Heart right ventricle (tissue), 16 donors: ENCODE measurements around the gene NOTCH2. TPM values are rescaled to one million over a fixed set of nuclear protein-coding genes. Genes with fewer than 3 reads are reported as not detected.

Source experiments
- ATAC-seq, 8 donors: fragments of 200-7000 bp; cut with Tn5 transposase; one replicate each; pipeline ENCODE4 v1.9.1; 2020; ENCODE audit warnings: mild to moderate bottlenecking in 8 of 8, moderate library complexity in 8 of 8, moderate number of reproducible peaks in 1 of 8
- DNase-seq, 2 donors: peaks; one replicate each; pipeline ENCODE4 v3.0.0-alpha.2; 2020
- H3K27ac ChIP-seq, 10 donors: fragments of 200-600 bp; sonication (generic) in 2 of 10; one replicate each; pipeline versions ENCODE4 v1.5.0 to v1.8.0; 2020 to 2022; ENCODE audit warnings: mild to moderate bottlenecking in 3 of 10
- H3K27me3 ChIP-seq, 7 donors: fragments of 200-600 bp; one replicate each; pipeline ENCODE4 v1.8.0; 2021 to 2022; ENCODE audit warnings: mild to moderate bottlenecking in 2 of 7
- H3K36me3 ChIP-seq, 9 donors: fragments of 200-600 bp; sonication (generic) in 1 of 9; one replicate each; pipeline versions ENCODE4 v1.5.0 to v1.8.0; 2020 to 2022; ENCODE audit warnings: mild to moderate bottlenecking in 2 of 9
- H3K4me1 ChIP-seq, 9 donors: fragments of 200-600 bp; sonication (generic) in 1 of 9; one replicate each; pipeline versions ENCODE4 v1.5.0 to v1.8.0; 2020 to 2022; ENCODE audit warnings: mild to moderate bottlenecking in 4 of 9
- H3K4me3 ChIP-seq, 10 donors: fragments of 200-600 bp; sonication (generic) in 2 of 10; one replicate each; pipeline versions ENCODE4 v1.5.0 to v1.8.0; 2020 to 2022; ENCODE audit warnings: mild to moderate bottlenecking in 7 of 10, moderate library complexity in 2 of 10
- H3K9me3 ChIP-seq, 11 donors: fragments of 200-600 bp in 10 of 11; sonication (generic) in 2 of 11; one replicate each; pipeline versions ENCODE4 v1.5.0 to v1.8.0; 2013 to 2022; ENCODE audit warnings: mild to moderate bottlenecking in 2 of 11, control low read depth in 1 of 11, moderate library complexity in 1 of 11
- WGBS, 2 donors: extraction: QIAGEN DNeasy Blood & Tissue Kit; methylation state at CpG; one replicate each; pipeline ENCODE4 v1.1.7; 2013; ENCODE audit warnings: inconsistent platforms in 1 of 2; 5-methylcytosine and 5-hydroxymethylcytosine counted together
- intact Hi-C, 10 donors: fragments of 100-400 bp; cut with DNase I; formaldehyde crosslinking; loops; one replicate each; pipeline versions ENCODE4 v1.11.1 to v1.14.2; 2022
- polyA plus RNA-seq, 2 donors: library from polyadenylated mRNA; stranded (reverse); fragments of 200-250 nt; gene quantifications; one replicate each; pipeline ENCODE4 v1.2.3, GENCODE V29; 2013
- total RNA-seq, 10 donors: library from RNA; stranded (reverse); fragmentation: NEBNext Ultra II Directional in 3 of 10; extraction: Animal tissue kit (Norgen Biotek cat#: 25700) in 3 of 10; gene quantifications; one replicate each; pipeline versions ENCODE4 v1.2.1 to v1.2.4, GENCODE V29; 2021 to 2023
- TF ChIP-seq, protein P1 (sequence below), 9 donors: fragments of 200-600 bp; sonication (generic) in 2 of 9; IDR thresholded peaks; one replicate each; pipeline versions ENCODE4 v1.5.0 to v1.8.0; 2021 to 2022; ENCODE audit warnings: antibody characterized with exemption in 9 of 9, mild to moderate bottlenecking in 5 of 9, moderate library complexity in 1 of 9
- donor health status: Arrhythmogenic right ventricular cardiomyopathy.
- donor health status: ischemic (EF 13 %, LVEDD 7.1; RV severe dilation, severe dysfunction).
- donor health status: healthy with polysubstance abuse.
- donor health status: DM: no; HTN: yes; CAD: no.
- donor health status: DM: no; HTN: no; CAD: no.
- donor health status: ischemic (EF 25% LVEDD 6.9; RV normal size, moderate dysfunction).
- donor health status: ischemic (EF 25% LVEDD 5.7; RV mildly dilated, moderate dysfunction).
- donor health status: healthy.
- donor health status: DM: yes; HTN: yes; CAD: no.
- donor health status: Ischemic cardiomyopathy.
- donor health status: ischemic (EF 35%, LVEDD 5.7; RV mildly dilated, moderate dysfunction).
- donor health status: nonischemic (EF 11% LVEDD 7.7; RV severe dilation, severe dysfunction).
- donor health status: DM: yes; HTN: yes; CAD: no.
- donor health status: PGD.
- donor health status: ischemic (EF 29% LVEDD 5.4; RV normal size, mild dysfunction).
- donor health status: nonischemic (EF 23%, LVEDD 6.1; RV moderate dilation, normal function).

Gene NOTCH2
- total and polyA plus RNA-seq, 12 donors, result 4.1 to 39.1 (median 23.8) TPM

- DNase-seq (no peak), ATAC-seq (no peak)
- Histone ChIP-seq H3K27me3 (no peaks in the 10 kb centered on the region), H3K4me1 (peaks cover 0 to 30% (median 2%) of the 10 kb centered on the region in 9 donors), H3K9me3 (no peaks in the 10 kb centered on the region), H3K27ac (no peak overlapping the region), H3K4me3 (no peak overlapping the region), H3K36me3 (peaks cover 0 to 28% (median 0%) of the 10 kb centered on the region in 9 donors)
- TF ChIP-seq, protein P1, sequence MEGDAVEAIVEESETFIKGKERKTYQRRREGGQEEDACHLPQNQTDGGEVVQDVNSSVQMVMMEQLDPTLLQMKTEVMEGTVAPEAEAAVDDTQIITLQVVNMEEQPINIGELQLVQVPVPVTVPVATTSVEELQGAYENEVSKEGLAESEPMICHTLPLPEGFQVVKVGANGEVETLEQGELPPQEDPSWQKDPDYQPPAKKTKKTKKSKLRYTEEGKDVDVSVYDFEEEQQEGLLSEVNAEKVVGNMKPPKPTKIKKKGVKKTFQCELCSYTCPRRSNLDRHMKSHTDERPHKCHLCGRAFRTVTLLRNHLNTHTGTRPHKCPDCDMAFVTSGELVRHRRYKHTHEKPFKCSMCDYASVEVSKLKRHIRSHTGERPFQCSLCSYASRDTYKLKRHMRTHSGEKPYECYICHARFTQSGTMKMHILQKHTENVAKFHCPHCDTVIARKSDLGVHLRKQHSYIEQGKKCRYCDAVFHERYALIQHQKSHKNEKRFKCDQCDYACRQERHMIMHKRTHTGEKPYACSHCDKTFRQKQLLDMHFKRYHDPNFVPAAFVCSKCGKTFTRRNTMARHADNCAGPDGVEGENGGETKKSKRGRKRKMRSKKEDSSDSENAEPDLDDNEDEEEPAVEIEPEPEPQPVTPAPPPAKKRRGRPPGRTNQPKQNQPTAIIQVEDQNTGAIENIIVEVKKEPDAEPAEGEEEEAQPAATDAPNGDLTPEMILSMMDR (IDR thresholded peaks at IDR 0.05), result no peak
- 95 to 98% methylated on average over 2 of the region's 2 CpGs for WGBS, 2 donors
- intact Hi-C loops, result no loop called here
These were observed 94.5 kb downstream of the NOTCH2 start for GRCh38 chr1:119975006-119975405.

- TF ChIP-seq, protein P1 (IDR thresholded peaks at IDR 0.05), result no peak
- H3K27me3 ChIP-seq, result no peaks in the 10 kb centered on the region
- no peak for DNase-seq
- H3K9me3 ChIP-seq, result no peaks in the 10 kb centered on the region
- no peak for ATAC-seq
- peaks cover 0 to 21% (median 2%) of the 10 kb centered on the region in 9 donors for H3K4me1 ChIP-seq
- no peak overlapping the region for H3K4me3 ChIP-seq
- peaks cover 0 to 34% (median 3%) of the 10 kb centered on the region in 9 donors for H3K36me3 ChIP-seq
- intact Hi-C loops, result no loop called here
- no peak overlapping the region for H3K27ac ChIP-seq
These were observed 95.4 kb downstream of the NOTCH2 start for GRCh38 chr1:119974013-119974412.

- peaks cover 0 to 55% (median 3%) of the 10 kb centered on the region in 9 donors for H3K36me3 ChIP-seq
- H3K27me3 ChIP-seq, result no peaks in the 10 kb centered on the region
These were observed 97.5 kb downstream of the NOTCH2 start for GRCh38 chr1:119971710-119972570.

DNA sequence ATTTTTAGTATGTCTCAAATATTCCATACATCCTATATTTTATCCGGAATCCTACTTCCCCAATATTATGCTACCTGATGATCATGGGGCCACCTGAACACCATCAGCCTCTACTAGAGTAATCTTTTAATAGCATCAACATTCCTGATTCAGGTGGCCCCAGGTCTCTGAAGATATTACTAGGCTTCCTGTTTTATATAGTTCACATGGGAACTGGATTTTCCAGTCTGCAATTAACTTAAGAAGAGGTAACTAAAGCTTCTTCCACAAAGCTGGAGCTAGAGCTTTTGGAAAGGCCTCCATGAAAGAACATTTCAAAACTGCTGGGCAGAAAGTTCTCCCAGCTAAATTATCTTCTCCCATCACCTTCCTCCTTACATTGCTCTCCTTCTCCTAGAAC, 100.9 kb downstream of the NOTCH2 start:
- intact Hi-C loops, result no loop called here

More at GRCh38 chr1:119971710-119972570, 97.5 kb downstream of the NOTCH2 start:
- TF ChIP-seq, protein P1 (IDR thresholded peaks at IDR 0.05), result no peak
- Histone ChIP-seq H3K4me3 (no peak overlapping the region), H3K4me1 (peaks cover 0 to 24% (median 5%) of the 10 kb centered on the region in 9 donors), H3K27ac (no peak overlapping the region), H3K9me3 (no peaks in the 10 kb centered on the region)
- intact Hi-C loops, result no loop called here
- ATAC-seq (no peak), DNase-seq (no peak)
- 87 to 89% methylated on average over 4 of the region's 4 CpGs for WGBS, 2 donors

More for the DNA sequence above, 100.9 kb downstream of the NOTCH2 start:
- DNase-seq (no peak), ATAC-seq (no peak)
- Histone ChIP-seq H3K27me3 (no peaks in the 10 kb centered on the region), H3K4me3 (no peak overlapping the region), H3K27ac (no peak overlapping the region), H3K36me3 (peaks cover 0 to 76% (median 3%) of the 10 kb centered on the region in 9 donors), H3K4me1 (peaks cover 6 to 48% (median 33%) of the 10 kb centered on the region in 9 donors), H3K9me3 (no peaks in the 10 kb centered on the region)
- TF ChIP-seq, protein P1 (IDR thresholded peaks at IDR 0.05), result no peak
- 89 to 91% methylated on average over 1 of the region's 1 CpG for WGBS, 2 donors
